PFSK-1 (cell line): ENCODE data around the gene ITIH2.

Experiments
- POLR2AphosphoS5 ChIP-seq: IDR thresholded peaks from 2 replicates; pipeline ENCODE4 v1.6.1; 2012; ENCODE audit warnings: low read depth, mild to moderate bottlenecking, control low read depth, low read length, moderate library complexity
- REST ChIP-seq, 2 experiments: IDR thresholded peaks; 2 replicates each; pipeline versions ENCODE4 v1.6.1 to v1.8.0; 2011 to 2012; ENCODE audit warnings: low read depth in 2 of 2, low read length in 2 of 2, control low read depth in 1 of 2, inconsistent platforms in 1 of 2, mild to moderate bottlenecking in 1 of 2, moderate library complexity in 1 of 2; ENCODE audit not compliant: insufficient read depth in 1 of 2
- SIN3A ChIP-seq: IDR thresholded peaks from 2 replicates; pipeline ENCODE4 v1.6.1; 2012; ENCODE audit warnings: mild to moderate bottlenecking, low read length, moderate library complexity, borderline replicate concordance; ENCODE audit not compliant: insufficient read depth
- TAF1 ChIP-seq: IDR thresholded peaks from 2 replicates; pipeline ENCODE4 v1.6.1; 2012; ENCODE audit warnings: low read length, control low read depth, borderline replicate concordance; ENCODE audit not compliant: insufficient read depth

GRCh38 chr10:7703140-7703539 lies at the start of gene ITIH2:
- TF ChIP-seq TAF1 = no peak
- no peak for TF ChIP-seq REST (IDR thresholded peaks at IDR 0.05; ENCODE audit: insufficient read depth in 1 of 2, low read depth in 2 of 2, low read length in 2 of 2)
- no peak for TF ChIP-seq SIN3A
- TF ChIP-seq POLR2AphosphoS5 = no peak
